Measurements from ENCODE around the gene ARHGEF7.

Gene ARHGEF7

GRCh38 chr13:111319521-111319920 lies 204.4 kb downstream of the ARHGEF7 start:
- H3K4me3 ChIP-seq (ENCODE audit: insufficient read depth, low read length, poor library complexity, severe bottlenecking) = no peak overlapping the region
- H3K9ac ChIP-seq (ENCODE audit: low read length) = no peak overlapping the region
- no peaks in the 10 kb centered on the region for H3K27me3 ChIP-seq (ENCODE audit: low read length)
- H3F3A ChIP-seq (ENCODE audit: insufficient read depth) = no peaks in the 10 kb centered on the region
- H3K79me2 ChIP-seq (ENCODE audit: insufficient read depth, low read length) = no peaks in the 10 kb centered on the region
- no peaks in the 10 kb centered on the region for H3K9me3 ChIP-seq (ENCODE audit: insufficient read depth, low read length)
- H3K36me3 ChIP-seq (ENCODE audit: low read length) = no peaks in the 10 kb centered on the region
- H3K4me2 ChIP-seq (ENCODE audit: low read depth, low read length, poor library complexity, severe bottlenecking) = no peak overlapping the region
- H3K9me2 ChIP-seq (replicated peaks; ENCODE audit: insufficient read depth, low read length) = no peaks in the 10 kb centered on the region
- TF ChIP-seq CTCF (IDR thresholded peaks at IDR 0.05; ENCODE audit: insufficient read depth, low read length, poor library complexity, severe bottlenecking) (no peak), EZH2phosphoT487 (conservative IDR thresholded peaks at IDR 0.05; ENCODE audit: low read length) (no peak)
- no peak overlapping the region for H3K27ac ChIP-seq (ENCODE audit: low read depth, low read length)
- no peak overlapping the region for H2AFZ ChIP-seq (ENCODE audit: low read depth, low read length, severe bottlenecking)
- no peaks in the 10 kb centered on the region for H4K20me1 ChIP-seq (ENCODE audit: low read depth, low read length)

GRCh38 chr13:111319998-111320911 lies 205.1 kb downstream of the ARHGEF7 start, which contains the start of gene TEX29:
TEX29 (plus strand) TSS chr13:111320642; CDS start chr13:111320891, 249 bp downstream.
- no peak within 1 kb of the TSS for H3K9ac ChIP-seq (ENCODE audit: low read length)
- no peak within 1 kb of the TSS for H3K27ac ChIP-seq (ENCODE audit: low read depth, low read length)
- H2AFZ ChIP-seq (ENCODE audit: low read depth, low read length, severe bottlenecking) = no peak within 1 kb of the TSS
- no peaks in the 10 kb centered on the region for H3K27me3 ChIP-seq (ENCODE audit: low read length)
- no peaks in the 10 kb centered on the region for H3K36me3 ChIP-seq (ENCODE audit: low read length)
- H3F3A ChIP-seq (ENCODE audit: insufficient read depth) = no peaks in the 10 kb centered on the region
- no peaks in the 10 kb centered on the region for H3K79me2 ChIP-seq (ENCODE audit: insufficient read depth, low read length)
- no peak for TF ChIP-seq CTCF (IDR thresholded peaks at IDR 0.05; ENCODE audit: insufficient read depth, low read length, poor library complexity, severe bottlenecking)
- TF ChIP-seq EZH2phosphoT487 (conservative IDR thresholded peaks at IDR 0.05; ENCODE audit: low read length) = no peak
- H3K4me3 ChIP-seq (ENCODE audit: insufficient read depth, low read length, poor library complexity, severe bottlenecking) = no peak within 1 kb of the TSS
- no peaks in the 10 kb centered on the region for H3K9me3 ChIP-seq (ENCODE audit: insufficient read depth, low read length)
- no peaks in the 10 kb centered on the region for H4K20me1 ChIP-seq (ENCODE audit: low read depth, low read length)
- H3K4me2 ChIP-seq (ENCODE audit: low read depth, low read length, poor library complexity, severe bottlenecking) = no peak within 1 kb of the TSS
- no peaks in the 10 kb centered on the region for H3K9me2 ChIP-seq (replicated peaks; ENCODE audit: insufficient read depth, low read length)

- H3K9ac ChIP-seq (ENCODE audit: low read length) = no peak overlapping the region
- H3K9me3 ChIP-seq (ENCODE audit: insufficient read depth, low read length) = no peaks in the 10 kb centered on the region
- H3K4me2 ChIP-seq (ENCODE audit: low read depth, low read length, poor library complexity, severe bottlenecking) = no peak overlapping the region
- no peak overlapping the region for H3K27ac ChIP-seq (ENCODE audit: low read depth, low read length)
- H3K79me2 ChIP-seq (ENCODE audit: insufficient read depth, low read length) = no peaks in the 10 kb centered on the region
- TF ChIP-seq EZH2phosphoT487 (conservative IDR thresholded peaks at IDR 0.05; ENCODE audit: low read length) (no peak), CTCF (IDR thresholded peaks at IDR 0.05; ENCODE audit: insufficient read depth, low read length, poor library complexity, severe bottlenecking) (no peak)
- H2AFZ ChIP-seq (ENCODE audit: low read depth, low read length, severe bottlenecking) = no peak overlapping the region
- H3K9me2 ChIP-seq (replicated peaks; ENCODE audit: insufficient read depth, low read length) = no peaks in the 10 kb centered on the region
- no peaks in the 10 kb centered on the region for H3K27me3 ChIP-seq (ENCODE audit: low read length)
- H3K4me3 ChIP-seq (ENCODE audit: insufficient read depth, low read length, poor library complexity, severe bottlenecking) = no peak overlapping the region
- no peaks in the 10 kb centered on the region for H3K36me3 ChIP-seq (ENCODE audit: low read length)
- no peaks in the 10 kb centered on the region for H4K20me1 ChIP-seq (ENCODE audit: low read depth, low read length)
- H3F3A ChIP-seq (ENCODE audit: insufficient read depth) = no peaks in the 10 kb centered on the region
Observed at GRCh38 chr13:111322001-111322915, 207.1 kb downstream of the ARHGEF7 start.

All from SU-DHL-6 (cell line).